Heart left ventricle (tissue), 13 donors: ENCODE results near the gene PCDH15.

Source experiments
- CTCF ChIP-seq, 12 donors: fragments of 200-600 bp; sonication (generic) in 4 of 12; IDR thresholded peaks; one replicate each; pipeline versions ENCODE4 v1.5.0 to v1.8.0; 2018 to 2022; ENCODE audit warnings: antibody characterized with exemption in 12 of 12, mild to moderate bottlenecking in 5 of 12
- POLR2A ChIP-seq, 2 donors: fragments of 450-650 bp; IDR thresholded peaks; one replicate each; pipeline ENCODE4 v1.6.1; 2017; ENCODE audit warnings: antibody characterized with exemption in 2 of 2, mild to moderate bottlenecking in 2 of 2, moderate library complexity in 2 of 2
- donor health status: ischemic (EF 13 %, LVEDD 7.1; RV severe dilation, severe dysfunction).
- donor health status: DM: no; HTN: yes; CAD: no.
- donor health status: DM: no; HTN: no; CAD: no.
- donor health status: ischemic (EF 25% LVEDD 6.9; RV normal size, moderate dysfunction).
- donor health status: ischemic (EF 25% LVEDD 5.7; RV mildly dilated, moderate dysfunction).
- donor health status: ischemic (EF 35%, LVEDD 5.7; RV mildly dilated, moderate dysfunction).
- donor health status: nonischemic (EF 11% LVEDD 7.7; RV severe dilation, severe dysfunction).
- donor health status: DM: yes; HTN: yes; CAD: no.
- donor health status: PGD.
- donor health status: ischemic (EF 29% LVEDD 5.4; RV normal size, mild dysfunction).
- donor health status: nonischemic (EF 23%, LVEDD 6.1; RV moderate dilation, normal function).

GRCh38 chr10:54728511-54728910 is 72.5 kb downstream of the PCDH15 start:
- TF ChIP-seq POLR2A (IDR thresholded peaks at IDR 0.05) (no peak), CTCF (IDR thresholded peaks at IDR 0.05) (no peak)
